ENCODE results near the gene IL18R1.

The IL18R1 gene

GRCh38 chr2:102425441-102426132 is 70.0 kb downstream of the IL18R1 start:
- ChIA-PET CTCF (no interaction called here), POLR2A (no interaction called here)

DNA sequence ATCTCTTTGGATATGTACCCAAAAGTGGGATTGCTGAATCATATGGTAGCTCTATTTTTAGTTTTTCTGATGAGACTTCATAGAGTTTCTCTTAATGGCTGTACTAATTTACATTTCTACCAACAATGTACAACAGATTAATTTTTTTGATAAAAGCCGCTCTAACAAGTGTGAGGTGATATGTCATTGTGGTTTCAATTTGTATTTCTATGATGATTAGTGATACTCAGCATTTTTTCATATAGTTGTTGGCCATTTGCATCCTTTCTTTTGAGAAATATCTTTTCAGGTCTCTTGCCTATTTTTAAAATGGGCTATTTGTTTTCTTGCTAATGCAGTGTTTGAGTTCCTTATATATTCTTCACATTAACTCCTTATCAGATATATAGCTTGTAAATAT is 71.7 kb downstream of the IL18R1 start:
- DNase-seq (ENCODE audit: low read depth, low spot score), result no peak
- POLR2A ChIA-PET, result no interaction called here
- CTCF ChIA-PET, result no interaction called here
- H3K4me3 ChIP-seq (ENCODE audit: low read depth, low read length), result no peak overlapping the region
- TF ChIP-seq CTCF (IDR thresholded peaks at IDR 0.05; ENCODE audit: insufficient read depth, low read length, missing control alignments), result no peak

More at GRCh38 chr2:102425441-102426132, 70.0 kb downstream of the IL18R1 start:
- DNase-seq (ENCODE audit: low read depth, low spot score), result no peak
- TF ChIP-seq CTCF (IDR thresholded peaks at IDR 0.05; ENCODE audit: insufficient read depth, low read length, missing control alignments), result no peak
- no peak overlapping the region for H3K4me3 ChIP-seq (ENCODE audit: low read depth, low read length)

DNA sequence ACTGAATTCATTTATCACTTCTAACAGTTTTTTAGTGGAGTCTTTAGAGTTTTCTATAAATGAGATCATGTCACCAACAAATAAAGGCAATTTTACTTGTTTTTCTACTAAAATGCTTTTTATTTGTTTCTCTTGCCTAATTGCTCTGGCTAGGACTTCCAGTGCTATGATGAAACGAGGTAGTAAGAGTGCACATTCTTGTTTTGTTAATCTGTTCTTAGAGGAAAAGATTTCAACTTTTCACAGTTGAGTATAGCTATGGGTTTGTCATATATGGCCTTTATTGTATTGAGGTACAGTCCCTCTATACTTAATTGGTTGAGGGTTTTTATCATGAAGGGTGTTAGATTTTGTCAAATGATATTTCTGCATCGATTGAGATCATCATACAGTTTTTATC is 73.0 kb downstream of the IL18R1 start:
- POLR2A ChIA-PET, result no interaction called here
- CTCF ChIA-PET, result no interaction called here
- H3K4me3 ChIP-seq (ENCODE audit: low read depth, low read length), result no peak overlapping the region
- no peak for DNase-seq (ENCODE audit: low read depth, low spot score)
- no peak for TF ChIP-seq CTCF (IDR thresholded peaks at IDR 0.05; ENCODE audit: insufficient read depth, low read length, missing control alignments)

GRCh38 chr2:102432386-102432785 is 76.8 kb downstream of the IL18R1 start:
- H3K4me3 ChIP-seq (ENCODE audit: low read depth, low read length), result no peak overlapping the region
- DNase-seq (ENCODE audit: low read depth, low spot score), result no peak
- POLR2A ChIA-PET, result no interaction called here
- no peak for TF ChIP-seq CTCF (IDR thresholded peaks at IDR 0.05; ENCODE audit: insufficient read depth, low read length, missing control alignments)
- CTCF ChIA-PET, result interaction anchor here (1.0 to 1.7 kb wide), 2 partner anchors 11 to 192 kb away, joined by 3 to 6 read pairs; no protein-coding TSS in a partner anchor

GRCh38 chr2:102433973-102434654 is 78.5 kb downstream of the IL18R1 start:
- ChIA-PET POLR2A (no interaction called here), CTCF (interaction anchor here (1.6 kb wide), 1 partner anchor 10 kb away, joined by 6 read pairs; no protein-coding TSS in a partner anchor)
- no peak overlapping the region for H3K4me3 ChIP-seq (ENCODE audit: low read depth, low read length)
- TF ChIP-seq CTCF (IDR thresholded peaks at IDR 0.05; ENCODE audit: insufficient read depth, low read length, missing control alignments), result no peak
- DNase-seq (ENCODE audit: low read depth, low spot score), result no peak

DNA sequence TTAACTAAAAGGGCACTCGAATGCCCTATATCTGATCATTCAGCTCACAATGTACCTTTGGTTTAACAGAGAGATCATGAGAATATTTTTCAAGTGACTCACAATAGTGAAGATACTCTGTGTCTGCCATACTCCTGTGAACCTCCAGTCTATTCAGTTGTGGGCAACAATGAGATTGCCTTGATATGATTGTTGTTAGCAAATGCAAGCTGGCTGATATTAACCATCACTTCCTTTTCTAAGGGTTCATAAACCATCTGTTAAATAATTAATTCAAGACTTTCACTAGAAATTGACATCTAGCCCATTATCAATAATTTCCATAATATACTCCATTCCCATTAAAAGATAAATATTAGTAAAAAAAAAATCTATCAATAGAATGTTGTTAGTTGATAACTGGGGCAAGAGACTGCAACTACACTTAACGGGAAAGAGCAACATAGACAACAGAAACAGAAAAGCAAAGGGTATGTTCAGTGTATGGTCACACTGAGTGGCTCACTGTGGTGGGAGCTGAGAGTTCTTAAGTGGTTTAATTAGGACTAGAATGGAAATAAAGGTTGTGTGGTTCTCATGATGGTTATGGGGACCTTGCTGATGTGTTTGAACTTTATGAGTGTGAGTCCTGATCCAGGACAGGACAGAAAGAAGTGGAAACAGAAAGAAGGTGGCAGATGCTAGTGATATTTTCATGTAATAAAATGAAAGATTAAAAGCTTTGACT is 79.2 kb downstream of the IL18R1 start:
- H3K4me3 ChIP-seq (ENCODE audit: low read depth, low read length), result no peak overlapping the region
- DNase-seq (ENCODE audit: low read depth, low spot score), result no peak
- ChIA-PET CTCF (interaction anchor here (1.6 kb wide), 1 partner anchor 9 kb away, joined by 6 read pairs; no protein-coding TSS in a partner anchor), POLR2A (no interaction called here)
- no peak for TF ChIP-seq CTCF (IDR thresholded peaks at IDR 0.05; ENCODE audit: insufficient read depth, low read length, missing control alignments)

All from AG04449 (cell line).